MM.1S (cell line): Measurements from ENCODE around the gene CHSY1.

Experiments used
- CTCF ChIP-seq: fragments of 300-600 bp; sonication (generic); IDR thresholded peaks from 2 replicates; pipeline ENCODE4 v1.5.1; 2016; ENCODE audit warnings: antibody characterized with exemption, low read length, mixed read lengths
- EZH2 ChIP-seq: fragments of 300-600 bp; sonication (generic); optimal IDR thresholded peaks from 2 replicates; pipeline ENCODE3; 2017; ENCODE audit warnings: low read depth, mild to moderate bottlenecking, antibody characterized with exemption, low read length, mixed read lengths
- EZH2phosphoT487 ChIP-seq: fragments of 300-600 bp; sonication (generic); IDR thresholded peaks from 2 replicates; pipeline ENCODE4 v1.6.1; 2018; ENCODE audit warnings: antibody characterized with exemption, low read length

- TF ChIP-seq EZH2 (no peak), CTCF (no peak), EZH2phosphoT487 (no peak)
Observed at GRCh38 chr15:101273534-101273933, 21.7 kb upstream of the CHSY1 start.
